Measurements from ENCODE around the gene CD300LB. TPM values are rescaled to one million over a fixed set of nuclear protein-coding genes. Genes with fewer than 3 reads are reported as not detected.
A peak's percentile ranks its signal among the peaks of the same experiment; 100 is the strongest.

The CD300LB gene
- total RNA-seq, 2 donors from 2014 or later, result 0.69 TPM; not detected in 1

GRCh38 chr17:74571621-74572270 lies 40.5 kb upstream of the CD300LB start:
- Histone ChIP-seq H3K27me3 (no peaks in the 10 kb centered on the region), H3K4me3 (no peak overlapping the region), H3K9ac (ENCODE audit: low read depth in 2 of 2, low read length in 2 of 2) (no peak overlapping the region), H3K9me3 (no peaks in the 10 kb centered on the region), H3K27ac (no peak overlapping the region), H3K36me3 (no peaks in the 10 kb centered on the region), H3K4me1 (no peaks in the 10 kb centered on the region)
- intact Hi-C loops (cut with DNase I), result no loop called here
- no peak for TF ChIP-seq CTCF (IDR thresholded peaks at IDR 0.05)
- DNase-seq, result no peak

DNA sequence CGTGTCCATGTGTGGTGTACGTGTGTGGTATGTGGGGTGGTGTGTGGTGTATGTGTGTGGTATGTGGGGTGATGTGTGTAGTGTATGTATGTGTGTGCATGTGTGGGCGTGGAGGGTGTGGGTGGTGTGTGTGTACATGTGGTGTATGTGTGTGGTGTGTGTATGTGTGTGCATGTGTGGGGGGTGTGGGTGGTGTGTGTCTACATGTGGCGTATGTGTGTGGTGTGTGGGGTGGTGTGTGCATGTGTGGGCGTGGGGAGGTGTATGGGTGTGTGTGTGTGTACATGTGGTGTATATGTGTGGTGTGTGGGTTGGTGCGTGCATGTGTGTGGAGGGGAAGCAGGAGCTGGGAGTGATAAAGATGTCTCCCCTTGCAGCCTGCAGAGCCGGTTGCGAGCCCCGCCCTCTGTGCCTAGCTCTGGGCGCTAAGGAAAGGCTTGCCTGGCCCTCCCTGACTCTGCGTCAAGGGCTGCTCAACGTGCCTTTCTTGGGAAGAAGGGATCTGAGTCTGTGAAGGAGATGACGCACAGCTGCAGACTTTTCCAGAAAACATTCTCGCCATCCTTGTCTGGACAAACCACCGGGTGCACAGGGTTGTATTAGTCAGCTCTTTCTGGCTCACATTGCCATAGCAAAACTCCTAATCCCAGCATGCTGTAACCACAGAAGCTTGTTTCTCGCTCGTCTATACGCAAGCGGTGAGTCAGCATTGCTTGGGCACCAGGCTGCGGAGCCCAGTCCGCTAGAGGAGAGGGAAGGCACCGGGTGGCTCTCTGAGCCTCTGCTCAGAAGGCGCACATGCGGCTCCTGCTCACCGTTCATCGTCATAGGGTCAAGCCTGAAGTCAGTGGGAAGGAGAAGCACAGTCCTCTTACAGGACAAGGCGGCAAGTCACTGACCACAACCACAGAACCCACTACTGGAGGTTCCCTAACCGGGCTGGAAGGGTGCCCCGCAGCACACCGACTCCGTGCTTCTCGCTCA lies 38.0 kb upstream of the CD300LB start:
- no peaks in the 10 kb centered on the region for H3K27me3 ChIP-seq
- no peaks in the 10 kb centered on the region for H3K36me3 ChIP-seq
- H3K4me3 ChIP-seq, result no peak overlapping the region
- H3K9ac ChIP-seq (ENCODE audit: low read depth in 2 of 2, low read length in 2 of 2), result no peak overlapping the region
- no peaks in the 10 kb centered on the region for H3K9me3 ChIP-seq
- intact Hi-C loops (cut with DNase I), result loop anchor here (5.0 kb wide), 1 partner anchor 38 kb away; no protein-coding TSS in a partner anchor
- H3K27ac ChIP-seq, result no peak overlapping the region
- H3K4me1 ChIP-seq, result no peaks in the 10 kb centered on the region
- TF ChIP-seq CTCF (IDR thresholded peaks at IDR 0.05), result no peak
- peak; percentile 32 for DNase-seq

GRCh38 chr17:74568106-74568873 lies 37.0 kb upstream of the CD300LB start:
- no peak for DNase-seq
- intact Hi-C loops (cut with DNase I), result loop anchor here (5.0 kb wide), 1 partner anchor 39 kb away; no protein-coding TSS in a partner anchor
- Histone ChIP-seq H3K9me3 (no peaks in the 10 kb centered on the region), H3K27me3 (no peaks in the 10 kb centered on the region), H3K36me3 (no peaks in the 10 kb centered on the region), H3K4me1 (no peaks in the 10 kb centered on the region), H3K4me3 (no peak overlapping the region), H3K27ac (no peak overlapping the region), H3K9ac (ENCODE audit: low read depth in 2 of 2, low read length in 2 of 2) (no peak overlapping the region)
- no peak for TF ChIP-seq CTCF (IDR thresholded peaks at IDR 0.05)

GRCh38 chr17:74567397-74567796 lies 36.1 kb upstream of the CD300LB start, which contains the start of gene CD300H:
Gene CD300H, minus strand, starts transcription at chr17:74567509.
- no peaks in the 10 kb centered on the region for H3K4me1 ChIP-seq
- H3K27ac ChIP-seq, result no peak within 1 kb of the TSS
- H3K27me3 ChIP-seq, result no peaks in the 10 kb centered on the region
- no peak within 1 kb of the TSS for H3K4me3 ChIP-seq
- H3K9me3 ChIP-seq, result no peaks in the 10 kb centered on the region
- intact Hi-C loops (cut with DNase I), result loop anchor here (5.0 kb wide), 1 partner anchor 40 kb away; no protein-coding TSS in a partner anchor
- no peaks in the 10 kb centered on the region for H3K36me3 ChIP-seq
- no peak within 1 kb of the TSS for H3K9ac ChIP-seq (ENCODE audit: low read depth in 2 of 2, low read length in 2 of 2)
- no peak for TF ChIP-seq CTCF (IDR thresholded peaks at IDR 0.05)
- no peak for DNase-seq

Measured in colonic mucosa (tissue), 4 donors.